IMR-90 (cell line): ENCODE data around the gene STOML1.

Experiments
- CTCF ChIP-seq: conservative IDR thresholded peaks from 2 replicates; pipeline ENCODE4 v1.5.1; 2012; ENCODE audit warnings: mild to moderate bottlenecking, low read depth, low read length, improper control_type of control experiment
- POLR2A ChIP-seq: IDR thresholded peaks from 2 replicates; pipeline ENCODE4 v1.6.1; 2012; ENCODE audit warnings: mild to moderate bottlenecking, low read depth, low read length

GRCh38 chr15:73932381-73933191 is 59.5 kb downstream of the STOML1 start:
- TF ChIP-seq CTCF (no peak), POLR2A (no peak)
